ENCODE results near the gene CCDC154. TPM values are rescaled to one million over a fixed set of nuclear protein-coding genes. Genes with fewer than 3 reads are reported as not detected.

The CCDC154 gene
- total RNA-seq, 4 donors from 2014 or later = 0.44 to 3.0 (median 2.7) TPM; not detected in 1

- TF ChIP-seq CTCF (IDR thresholded peaks at IDR 0.05) (peak; percentile 47 to 60 (median 57)), EP300 (IDR thresholded peaks at IDR 0.05) (no peak)
- DNase-seq (ENCODE audit: low spot score in 2 of 2) = peak in 1 of 2 donors; percentile 20
- 6 to 21% methylated on average over 7 to 26 of the region's 85 CpGs for WGBS, 2 donors
These were observed 30.4 kb downstream of the CCDC154 start for GRCh38 chr16:1413684-1414531.

GRCh38 chr16:1412847-1413246, 31.5 kb downstream of the CCDC154 start:
- peaks cover 0 to 38% (median 0%) of the 10 kb centered on the region in 3 donors for H3K36me3 ChIP-seq
- H3K27me3 ChIP-seq = no peaks in the 10 kb centered on the region
- WGBS, 2 donors = 81 to 91% methylated on average over 2 of the region's 2 CpGs
- no peak for TF ChIP-seq POLR2A (IDR thresholded peaks at IDR 0.05)
- TF ChIP-seq CTCF (IDR thresholded peaks at IDR 0.05) = no peak
- no peak for TF ChIP-seq EP300 (IDR thresholded peaks at IDR 0.05)
- H3K4me3 ChIP-seq = no peak overlapping the region
- no peak for DNase-seq (ENCODE audit: low spot score in 2 of 2)
- no peaks in the 10 kb centered on the region for H3K9me3 ChIP-seq
- no peak overlapping the region for H3K27ac ChIP-seq
- peaks cover 0 to 63% (median 10%) of the 10 kb centered on the region in 4 donors for H3K4me1 ChIP-seq

More at GRCh38 chr16:1413684-1414531, 30.4 kb downstream of the CCDC154 start:
- no peaks in the 10 kb centered on the region for H3K9me3 ChIP-seq
- no peaks in the 10 kb centered on the region for H3K27me3 ChIP-seq
- peaks cover 0 to 63% (median 3%) of the 10 kb centered on the region in 4 donors for H3K4me1 ChIP-seq
- H3K27ac ChIP-seq = peak overlapping the region; percentile 70 to 95 (median 91)
- H3K4me3 ChIP-seq = peak overlapping the region; percentile 86 to 97 (median 92)
- peaks cover 0 to 48% (median 0%) of the 10 kb centered on the region in 3 donors for H3K36me3 ChIP-seq

GRCh38 chr16:1408171-1408837, 36.1 kb downstream of the CCDC154 start:
- WGBS, 2 donors = 5 to 10% methylated on average over 14 to 40 of the region's 42 CpGs
- peak overlapping the region; percentile 50 to 87 (median 66) for H3K27ac ChIP-seq
- H3K27me3 ChIP-seq = no peaks in the 10 kb centered on the region
- peak overlapping the region; percentile 31 to 54 (median 42) for H3K4me3 ChIP-seq
- H3K36me3 ChIP-seq = peaks cover 0 to 67% (median 0%) of the 10 kb centered on the region in 3 donors
- H3K9me3 ChIP-seq = no peaks in the 10 kb centered on the region
- TF ChIP-seq CTCF (IDR thresholded peaks at IDR 0.05) (no peak), EP300 (IDR thresholded peaks at IDR 0.05) (peak; percentile 58 to 90), POLR2A (IDR thresholded peaks at IDR 0.05) (no peak)
- peak; percentile 94 to 95 for DNase-seq (ENCODE audit: low spot score in 2 of 2)
- peaks cover 0 to 49% (median 10%) of the 10 kb centered on the region in 4 donors for H3K4me1 ChIP-seq

GRCh38 chr16:1407753-1408152, 36.6 kb downstream of the CCDC154 start:
- Histone ChIP-seq H3K36me3 (peaks cover 0 to 70% (median 0%) of the 10 kb centered on the region in 3 donors), H3K9me3 (no peaks in the 10 kb centered on the region), H3K27me3 (no peaks in the 10 kb centered on the region), H3K4me3 (peak overlapping the region in 3 of 4 donors; percentile 31 to 54 (median 53)), H3K27ac (peak overlapping the region; percentile 50 to 87 (median 62)), H3K4me1 (peaks cover 0 to 44% (median 10%) of the 10 kb centered on the region in 4 donors)
- peak in 1 of 2 donors; percentile 26 for DNase-seq (ENCODE audit: low spot score in 2 of 2)
- 22 to 25% methylated on average over 10 to 11 of the region's 11 CpGs for WGBS, 2 donors
- TF ChIP-seq CTCF (IDR thresholded peaks at IDR 0.05) (no peak), POLR2A (IDR thresholded peaks at IDR 0.05) (no peak), EP300 (IDR thresholded peaks at IDR 0.05) (no peak)
